Peyer's patch (tissue), 4 donors: ENCODE data around the gene ECSIT.

Experiments
- CTCF ChIP-seq, 6 experiments: fragments of 450-650 bp in 4 of 6; fragments of 200-600 bp in 2 of 6; sonication (generic) in 1 of 6; IDR thresholded peaks; one replicate each; pipeline ENCODE4 v1.5.1; 2017 to 2019; ENCODE audit warnings: antibody characterized with exemption in 6 of 6, mild to moderate bottlenecking in 3 of 6, moderate library complexity in 1 of 6
- POLR2A ChIP-seq, 2 donors: fragments of 450-650 bp; IDR thresholded peaks; one replicate each; pipeline ENCODE4 v1.5.1; 2017; ENCODE audit warnings: antibody characterized with exemption in 2 of 2, mild to moderate bottlenecking in 2 of 2, moderate library complexity in 2 of 2

GRCh38 chr19:11555246-11555645 is 26.3 kb upstream of the ECSIT start:
- TF ChIP-seq CTCF (IDR thresholded peaks at IDR 0.05) (no peak), POLR2A (IDR thresholded peaks at IDR 0.05) (no peak)
